ENCODE results near the gene SLC5A10.
"Not testable (repeated sequence)": the region's sequence is repeated elsewhere in the genome, so short reads cannot be mapped to it uniquely, and the experiment has no call there.

The SLC5A10 gene

DNA sequence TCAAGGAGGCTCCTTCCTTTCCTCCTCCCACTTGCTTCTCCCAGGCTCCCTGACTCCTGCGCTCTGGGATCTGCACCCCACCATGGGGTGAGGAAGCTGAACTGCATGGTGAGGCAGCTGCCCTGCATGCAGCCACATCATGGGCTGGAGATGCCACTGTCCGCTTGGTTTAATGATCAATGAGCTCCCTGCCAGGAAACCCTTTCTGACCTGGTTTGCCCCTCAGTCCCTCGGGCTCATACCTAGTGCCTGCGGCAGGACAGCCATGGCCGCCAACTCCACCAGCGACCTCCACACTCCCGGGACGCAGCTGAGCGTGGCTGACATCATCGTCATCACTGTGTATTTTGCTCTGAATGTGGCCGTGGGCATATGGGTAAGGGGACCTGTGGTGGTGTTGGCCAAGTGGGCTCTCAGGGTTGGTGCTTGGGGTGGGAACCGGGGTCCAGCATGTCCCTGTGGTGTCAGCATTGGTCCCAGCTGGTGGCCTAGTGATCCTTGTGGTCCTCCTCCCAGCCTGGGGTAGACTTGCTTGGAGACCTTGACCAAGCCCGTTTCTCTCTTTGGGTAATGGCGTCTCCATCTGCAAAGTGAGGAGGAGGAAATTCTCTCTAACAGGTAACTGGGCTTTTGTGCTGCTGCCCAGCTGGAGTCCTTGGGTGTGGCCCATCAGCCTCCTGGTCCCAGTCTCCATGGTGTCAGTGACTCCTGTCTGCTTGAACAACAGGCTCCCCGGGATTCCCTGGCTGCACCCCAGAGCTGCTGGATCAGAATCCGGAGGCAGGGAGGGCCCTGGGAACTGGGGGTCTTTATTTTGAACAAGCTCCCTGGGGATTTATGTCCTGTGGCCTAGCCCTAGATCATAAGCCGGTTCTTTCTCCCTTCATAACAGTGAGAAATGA lies at the start of gene SLC5A10:
SLC5A10 (plus strand) TSS at position 225 of the 902 bp plus-strand sequence; CDS start at position 266, 41 bp downstream.
- FAIRE-seq: no peak

DNA sequence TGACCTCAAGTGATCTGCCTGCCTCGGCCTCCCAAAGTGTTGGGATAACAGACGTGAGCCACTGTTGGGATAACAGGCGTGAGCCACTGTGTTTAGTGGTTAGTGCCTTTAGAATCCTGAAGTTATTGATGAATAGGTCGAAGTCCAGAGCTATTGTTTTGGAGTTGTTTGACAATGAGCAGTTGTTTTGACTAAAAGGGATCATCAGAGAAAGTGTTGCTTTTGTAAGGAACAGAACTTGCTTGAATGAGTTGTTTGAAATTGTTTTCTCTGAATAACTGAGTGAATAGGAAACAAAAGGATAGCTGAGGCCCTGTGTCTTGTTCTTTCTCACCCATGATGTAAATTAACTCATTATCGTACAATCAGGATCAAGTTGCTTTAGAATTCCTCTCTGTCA lies 47.5 kb upstream of the SLC5A10 start:
- no peak for FAIRE-seq

DNA sequence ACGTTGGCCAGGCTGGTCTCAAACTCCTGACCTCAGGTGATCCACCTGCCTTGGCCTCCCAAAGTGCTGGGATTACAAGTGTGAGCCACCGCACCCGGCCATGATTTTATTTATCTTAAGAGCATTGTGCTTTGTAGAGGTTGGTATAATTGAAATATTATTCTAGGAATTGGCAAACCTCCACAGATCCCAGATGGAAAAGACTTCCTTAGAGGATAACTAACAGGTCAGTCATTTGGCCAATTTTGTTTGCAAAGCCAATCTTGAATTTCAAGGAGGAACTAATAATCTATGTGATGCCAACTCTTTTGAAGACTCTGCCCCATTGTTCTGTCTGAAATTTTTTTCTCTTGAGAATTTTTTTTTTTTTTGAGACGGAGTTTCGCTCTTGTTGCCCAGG lies 46.7 kb upstream of the SLC5A10 start:
- FAIRE-seq: no peak

DNA sequence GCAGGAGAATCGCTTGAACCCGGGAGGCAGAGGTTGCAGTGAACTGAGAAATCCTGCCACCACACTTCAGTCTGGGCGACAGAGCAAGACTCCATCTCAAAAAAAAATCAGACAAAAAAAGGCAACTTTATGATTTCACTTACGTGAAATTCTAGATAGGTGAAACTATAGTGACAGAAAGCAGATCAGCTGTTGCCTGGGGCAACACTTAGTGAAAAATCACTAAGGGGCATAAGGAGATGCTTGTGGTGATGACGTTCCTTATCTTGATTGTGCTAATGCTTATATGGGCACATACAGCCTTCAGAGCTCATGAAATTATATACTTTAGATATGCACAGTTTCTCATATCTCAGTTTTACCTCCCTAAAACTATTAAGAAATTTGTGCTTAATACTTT lies 41.6 kb upstream of the SLC5A10 start:
- no peak for FAIRE-seq

DNA sequence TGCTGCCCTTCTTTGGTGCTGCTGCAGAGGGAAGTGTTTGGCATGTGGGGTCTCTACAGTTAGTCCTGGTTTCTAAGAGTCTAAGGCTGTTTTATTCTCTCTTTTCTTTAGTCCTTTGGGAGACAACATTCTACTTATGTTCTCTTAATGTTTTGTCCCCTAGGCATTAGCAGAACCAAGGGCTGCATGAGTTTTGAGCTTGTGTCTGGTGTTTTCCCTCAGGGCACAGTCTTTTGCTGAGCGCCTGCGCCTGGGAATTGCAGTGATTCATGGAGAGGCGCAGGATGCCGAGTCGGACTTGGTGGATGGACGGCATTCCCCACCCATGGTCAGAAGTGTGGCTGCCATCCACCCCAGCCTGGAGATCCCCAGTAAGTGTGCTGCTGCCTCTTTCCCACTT lies 41.1 kb upstream of the SLC5A10 start:
- FAIRE-seq: no peak

DNA sequence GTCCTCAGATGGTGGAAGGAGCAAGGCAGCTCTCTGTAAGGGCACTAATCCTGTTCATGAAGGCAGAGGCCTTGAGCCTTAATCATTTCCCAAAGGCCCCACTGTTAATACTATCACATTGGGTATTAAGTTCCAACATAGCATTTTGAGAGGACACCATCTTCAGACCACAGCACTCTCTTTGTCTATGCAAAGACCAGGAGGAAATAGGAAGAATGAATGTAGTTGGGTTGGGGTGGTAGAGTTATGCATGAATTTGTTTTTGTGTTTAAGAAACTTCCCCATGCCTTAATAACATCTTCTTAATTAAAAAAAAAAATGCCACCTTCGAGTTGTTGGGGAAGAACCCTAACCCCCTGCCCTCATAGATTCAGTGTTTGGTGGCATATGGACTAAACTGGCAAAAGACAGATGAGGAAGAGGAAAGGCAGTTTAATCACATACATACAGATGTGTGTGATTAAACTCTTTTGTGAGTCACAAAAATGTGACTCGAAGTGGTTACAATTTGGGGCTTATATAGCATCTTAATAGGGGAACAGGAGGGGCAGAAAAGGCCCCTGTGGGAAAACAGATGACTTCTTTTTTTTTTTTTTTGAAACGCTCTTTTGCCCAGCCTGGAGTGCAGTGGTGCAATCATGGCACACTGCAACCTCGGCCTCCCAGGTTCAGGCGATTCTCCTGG lies 35.0 kb upstream of the SLC5A10 start:
- FAIRE-seq: no peak

DNA sequence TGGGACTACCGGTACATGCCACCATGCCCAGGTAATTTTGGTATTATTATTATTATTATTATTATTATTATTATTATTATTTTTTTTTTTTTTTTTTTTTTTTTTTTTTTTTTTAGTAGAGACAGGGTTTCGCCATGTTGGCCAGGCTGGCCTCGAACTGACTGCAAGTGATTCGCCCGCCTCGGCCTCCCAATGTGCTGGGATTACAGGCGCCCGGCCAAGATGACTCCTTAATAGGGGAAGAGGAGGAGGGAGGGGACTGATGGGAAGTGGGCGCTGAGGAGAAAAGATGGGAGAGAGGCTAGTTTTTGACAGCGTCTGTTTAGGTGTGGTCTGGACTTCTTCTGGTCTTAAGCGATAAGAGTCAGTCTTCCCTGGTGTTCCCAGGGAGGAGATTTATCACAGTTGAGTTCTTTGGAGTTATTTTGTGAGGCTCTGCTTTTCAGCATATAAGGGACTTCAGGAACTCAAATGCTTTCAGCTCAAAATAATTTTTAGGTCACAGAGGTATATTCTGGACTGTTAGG lies 34.4 kb upstream of the SLC5A10 start:
- FAIRE-seq: no peak

DNA sequence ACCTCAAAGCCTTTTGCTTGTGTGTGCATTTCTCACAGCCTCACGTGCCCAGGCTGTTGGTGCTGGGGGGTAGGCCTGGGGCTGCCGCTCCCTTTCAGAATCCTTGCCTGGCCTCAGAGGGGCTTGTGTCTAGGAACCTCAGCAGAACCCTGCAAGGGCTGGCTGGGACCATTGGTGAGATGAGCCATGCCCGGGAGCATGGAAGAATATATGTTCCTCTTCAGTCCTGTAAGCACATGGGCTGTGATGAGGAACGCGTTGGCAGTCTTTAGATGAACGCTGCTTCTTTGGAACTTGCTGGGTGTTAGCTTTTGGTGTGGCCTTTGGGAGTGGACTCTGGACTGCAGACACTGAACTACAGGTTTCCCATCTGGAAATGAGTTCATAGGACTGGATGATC lies 32.0 kb upstream of the SLC5A10 start:
- FAIRE-seq: no peak

DNA sequence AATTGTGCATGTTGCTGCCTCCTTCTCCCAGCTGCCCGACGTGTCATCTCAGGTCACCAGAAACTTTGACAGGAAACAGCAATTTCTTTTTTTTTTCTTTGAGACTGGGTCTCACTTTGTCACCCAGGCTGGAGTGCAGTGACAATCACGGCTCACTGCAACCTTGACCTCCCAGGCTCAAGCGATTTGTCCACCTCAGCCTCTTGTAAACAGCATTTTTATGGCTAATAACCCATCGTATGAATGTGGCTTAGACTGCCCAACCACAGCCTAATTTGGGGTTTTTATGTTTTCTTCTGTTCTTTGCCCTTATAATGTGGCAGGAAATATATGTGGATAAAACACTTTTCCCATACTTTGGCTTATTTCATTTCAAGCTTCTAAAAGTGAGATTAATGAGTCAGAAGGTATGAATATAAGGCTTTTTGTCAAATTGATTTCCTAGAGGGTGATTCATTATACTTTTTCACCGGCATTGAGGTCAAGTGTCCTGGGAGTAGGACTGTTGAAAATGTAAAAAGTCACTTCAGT lies 31.0 kb upstream of the SLC5A10 start:
- FAIRE-seq: no peak

DNA sequence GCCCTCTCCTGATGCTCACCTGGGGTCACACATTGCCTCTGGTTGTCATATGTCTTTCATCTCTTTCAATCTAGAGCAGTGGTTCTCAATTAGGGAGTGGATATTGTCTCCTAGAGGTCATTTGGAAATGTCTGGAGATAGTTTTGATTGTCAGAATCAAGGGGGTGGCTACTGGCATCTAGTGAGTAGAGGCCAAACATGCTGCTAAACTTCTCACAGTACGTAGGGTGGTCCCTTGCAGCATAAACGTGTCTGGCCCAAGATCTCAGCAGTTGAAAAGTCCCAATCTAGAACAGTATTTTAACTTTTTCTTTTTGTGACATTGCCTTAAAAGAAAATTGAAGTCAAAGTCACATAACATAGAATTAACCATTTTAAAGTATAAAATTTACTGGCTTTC lies 30.5 kb upstream of the SLC5A10 start:
- no peak for FAIRE-seq

DNA sequence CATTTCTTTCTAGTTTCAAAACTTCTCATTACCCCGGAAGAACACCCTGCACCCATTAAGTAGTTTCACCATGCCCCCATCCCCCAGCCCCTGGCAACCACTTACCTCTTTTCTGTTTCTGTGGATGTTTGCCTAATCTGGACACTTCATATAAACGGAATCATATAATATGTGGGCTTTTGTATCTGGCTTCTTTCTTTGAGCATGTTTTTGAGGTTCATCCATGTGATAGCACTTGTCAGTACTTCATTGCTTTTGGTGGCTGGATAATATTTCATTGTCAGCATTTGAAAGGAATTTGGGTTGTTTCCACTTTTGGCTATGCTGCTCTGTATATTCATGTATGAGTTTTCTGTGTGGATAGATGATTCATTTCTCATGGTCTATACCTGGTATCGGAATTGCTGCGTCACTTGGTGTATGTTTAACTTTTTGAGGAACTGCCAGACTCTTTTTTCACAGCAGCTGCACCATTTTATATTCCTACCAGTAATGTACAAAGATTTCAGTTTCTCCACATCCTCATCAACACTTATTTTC lies 30.0 kb upstream of the SLC5A10 start:
- no peak for FAIRE-seq

DNA sequence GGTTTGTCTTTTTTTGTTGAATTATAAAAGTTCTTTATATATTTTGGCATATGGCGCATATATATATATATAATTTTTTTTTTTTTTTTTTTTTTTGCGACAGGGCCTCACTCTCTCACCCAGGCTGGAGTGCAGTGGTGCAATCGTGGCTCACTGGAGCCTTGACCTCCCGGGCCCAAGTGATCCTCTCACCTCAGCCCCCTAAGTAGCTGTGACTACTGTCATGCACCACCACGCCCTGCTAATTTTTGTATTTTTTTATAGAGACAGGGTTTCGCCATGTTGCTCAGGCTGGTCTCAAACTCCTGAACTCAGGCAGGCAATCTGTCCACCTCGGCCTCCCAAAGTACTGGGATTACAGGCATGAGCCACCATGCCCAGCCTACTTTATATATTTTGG lies 29.4 kb upstream of the SLC5A10 start:
- not testable (repeated sequence) for FAIRE-seq

DNA sequence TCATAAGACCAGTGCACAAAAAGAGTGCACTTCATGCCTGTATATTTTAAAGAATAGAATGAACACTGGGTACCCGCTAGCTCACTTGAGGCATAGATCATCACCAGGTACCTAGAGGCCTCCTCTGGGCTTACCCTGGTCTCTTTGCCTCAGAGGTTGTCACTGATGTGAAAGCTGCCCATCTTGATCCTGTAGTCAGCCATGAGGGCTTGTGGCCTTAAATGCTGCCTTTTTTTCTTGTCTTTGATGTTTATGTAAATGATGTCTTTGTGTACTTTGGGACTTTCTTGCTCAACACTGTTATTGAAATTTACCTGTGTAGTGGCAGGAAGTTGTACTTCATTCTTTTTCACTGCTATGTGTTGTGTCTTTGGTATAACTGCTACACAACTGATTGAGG lies 26.8 kb upstream of the SLC5A10 start:
- FAIRE-seq: no peak

DNA sequence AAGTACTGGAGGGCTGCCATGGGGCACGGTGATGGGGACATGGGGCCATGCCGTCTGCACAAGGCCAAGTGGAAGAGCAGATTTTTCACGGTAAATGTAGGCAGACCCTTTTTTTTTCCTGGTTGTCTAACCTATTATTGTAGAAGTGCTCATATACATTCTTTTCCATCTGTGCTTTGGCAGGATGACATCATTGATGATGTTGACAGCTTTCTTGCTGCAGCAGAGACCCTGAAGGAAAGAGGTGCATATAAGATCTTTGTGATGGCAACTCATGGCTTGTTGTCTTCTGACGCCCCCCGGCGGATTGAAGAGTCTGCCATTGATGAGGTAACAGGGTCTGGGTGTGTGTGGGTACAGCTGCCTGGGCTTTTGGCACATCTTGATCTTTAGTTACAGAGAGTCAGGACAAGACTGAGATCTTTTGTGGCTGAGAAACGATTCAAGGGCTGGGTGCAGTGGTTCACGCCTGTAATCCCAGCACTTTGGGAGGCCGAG lies 23.3 kb upstream of the SLC5A10 start:
- FAIRE-seq: no peak

DNA sequence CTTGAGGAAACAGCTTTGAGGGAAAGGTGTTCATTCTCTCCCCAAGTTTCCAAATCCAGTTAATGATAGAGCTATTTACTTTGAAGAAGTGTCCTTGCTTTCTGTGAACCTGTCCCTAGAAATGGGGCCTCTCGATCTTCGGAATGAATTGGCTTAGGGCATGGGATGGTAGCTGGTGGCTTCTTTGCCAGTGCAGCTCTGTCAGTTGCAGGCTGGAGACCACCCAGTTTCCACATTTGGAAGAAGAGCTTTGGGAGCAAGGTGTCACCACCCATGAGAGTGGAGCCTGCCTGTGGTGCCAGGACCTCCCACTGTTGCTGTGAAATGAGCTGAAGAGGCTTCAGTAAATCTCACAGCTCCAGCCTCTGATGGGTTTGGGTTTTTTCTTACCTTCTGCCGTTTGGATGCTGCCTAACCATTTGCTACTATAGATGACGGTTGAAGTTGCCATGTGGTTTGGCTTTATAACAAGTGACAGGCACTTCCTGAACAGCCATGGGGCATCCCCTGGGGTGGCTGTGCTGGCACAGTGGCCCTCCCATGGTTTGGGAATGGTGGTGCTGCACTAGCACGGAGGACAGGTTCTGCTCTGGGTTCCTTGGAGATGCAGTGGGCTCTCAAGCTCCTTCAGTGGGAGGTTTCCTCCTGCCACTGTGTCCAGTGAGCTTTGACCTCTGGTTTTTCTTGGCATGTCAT lies 19.5 kb upstream of the SLC5A10 start:
- FAIRE-seq: no peak

DNA sequence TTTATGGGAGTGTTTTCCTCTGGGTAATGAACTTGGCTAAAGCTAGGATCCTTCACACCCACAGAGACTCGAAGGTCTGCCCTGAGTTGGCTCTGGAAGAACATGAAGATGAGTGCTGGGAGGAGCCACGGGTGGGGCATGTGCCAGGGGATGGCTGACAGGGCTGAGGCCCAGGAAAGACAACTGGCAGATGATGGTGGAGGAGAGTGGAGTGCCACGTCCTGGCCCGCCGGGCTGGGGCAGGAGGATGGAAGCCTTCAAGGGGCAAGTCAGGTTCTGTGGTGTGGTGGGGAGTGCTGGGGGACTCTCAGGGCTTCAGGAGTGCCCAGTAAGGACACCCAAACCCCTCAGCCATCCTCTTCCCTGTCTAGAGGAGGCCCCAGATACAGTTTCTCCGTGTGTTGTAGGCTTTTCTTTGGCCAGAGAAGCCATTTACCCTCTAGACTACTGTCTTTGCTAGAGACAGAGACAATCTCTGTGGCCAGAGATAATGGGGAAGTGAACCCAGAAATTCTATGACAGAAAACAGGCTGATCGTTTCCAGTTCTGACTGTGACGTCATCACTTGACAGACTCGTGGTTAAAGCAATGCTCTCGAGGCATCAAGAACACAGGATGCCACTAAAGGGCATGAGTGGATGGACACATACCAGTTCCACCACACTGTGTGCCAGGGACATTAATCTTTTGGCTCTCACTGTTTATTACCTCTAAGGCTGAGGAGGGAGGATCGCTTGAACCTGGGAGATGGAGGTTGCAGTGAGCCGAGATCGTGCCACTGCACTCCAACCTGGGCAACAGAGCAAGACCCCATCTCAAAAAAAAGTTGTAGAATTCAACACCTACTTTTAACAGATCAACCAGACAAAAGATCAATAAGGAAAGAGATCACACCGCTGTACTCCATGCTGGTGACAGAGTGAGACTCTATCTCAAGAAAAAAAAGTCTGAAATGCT lies 18.6 kb upstream of the SLC5A10 start:
- FAIRE-seq: no peak

DNA sequence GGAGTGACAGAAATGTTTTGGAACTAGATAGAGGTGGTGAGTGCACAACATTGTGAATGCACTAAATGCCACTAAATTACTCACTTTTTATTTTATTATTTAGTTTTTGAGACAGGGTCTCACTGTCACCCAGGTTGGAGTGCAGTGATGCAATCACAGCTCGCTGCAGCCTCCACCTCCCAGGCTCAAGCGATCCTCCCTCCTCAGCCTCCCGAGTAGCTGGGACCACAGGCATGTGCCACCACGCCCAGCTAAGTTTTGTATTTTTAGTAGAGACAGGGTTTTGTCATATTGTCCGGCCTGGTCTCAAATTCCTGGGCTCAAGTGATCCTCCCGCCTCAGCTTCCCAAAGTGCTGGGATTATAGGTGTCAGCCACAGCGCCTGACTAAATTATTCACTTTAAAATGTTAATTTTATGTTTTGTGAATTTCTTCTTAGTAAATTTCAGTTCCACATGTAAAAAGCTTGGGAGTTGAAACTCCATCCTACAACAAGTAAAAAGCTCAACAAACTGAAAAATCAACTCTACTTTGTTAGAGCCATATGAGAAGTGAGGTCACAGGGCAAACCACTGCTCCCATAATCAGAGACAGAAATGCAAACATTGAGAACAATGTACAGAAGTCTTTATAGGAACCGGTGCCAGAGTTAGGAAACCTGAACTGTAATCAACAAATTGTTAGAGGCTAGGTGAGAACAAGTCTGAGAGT lies 13.8 kb upstream of the SLC5A10 start:
- FAIRE-seq: no peak

DNA sequence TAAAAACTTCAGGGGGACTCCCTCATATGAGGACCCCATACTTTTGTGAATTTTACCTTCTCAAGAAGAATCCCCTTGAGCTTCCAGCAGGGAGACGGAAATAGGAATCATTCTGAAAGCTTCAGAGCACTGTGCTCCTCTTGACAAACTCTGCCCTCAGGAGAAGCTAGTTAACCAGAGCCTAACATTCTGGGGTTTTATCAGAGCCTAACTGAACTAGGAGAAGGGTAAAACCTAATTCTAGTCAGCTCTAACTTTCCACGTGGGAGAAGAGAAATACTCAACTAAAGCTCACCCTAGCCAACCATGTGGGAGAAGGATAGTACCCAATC lies 13.3 kb upstream of the SLC5A10 start:
- FAIRE-seq: no peak

DNA sequence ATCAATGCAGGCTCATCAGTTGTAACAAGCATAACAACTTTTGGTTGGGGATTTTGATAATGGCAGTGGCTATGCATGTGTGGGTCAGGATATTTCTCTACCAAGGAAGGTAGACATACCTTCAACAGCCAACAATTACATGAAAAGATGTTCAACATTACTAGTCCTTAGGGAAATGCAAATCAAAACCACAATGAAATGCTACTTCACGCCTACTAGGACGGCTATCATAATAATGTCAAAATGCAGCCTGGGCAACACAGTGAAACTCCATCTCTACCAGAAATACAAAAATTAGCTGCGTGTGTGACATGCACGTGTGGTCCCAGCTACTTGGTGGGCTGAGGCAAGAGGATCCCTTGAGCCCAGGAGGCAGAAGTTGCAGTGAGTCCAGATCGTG lies 7.3 kb upstream of the SLC5A10 start:
- FAIRE-seq: no peak

DNA sequence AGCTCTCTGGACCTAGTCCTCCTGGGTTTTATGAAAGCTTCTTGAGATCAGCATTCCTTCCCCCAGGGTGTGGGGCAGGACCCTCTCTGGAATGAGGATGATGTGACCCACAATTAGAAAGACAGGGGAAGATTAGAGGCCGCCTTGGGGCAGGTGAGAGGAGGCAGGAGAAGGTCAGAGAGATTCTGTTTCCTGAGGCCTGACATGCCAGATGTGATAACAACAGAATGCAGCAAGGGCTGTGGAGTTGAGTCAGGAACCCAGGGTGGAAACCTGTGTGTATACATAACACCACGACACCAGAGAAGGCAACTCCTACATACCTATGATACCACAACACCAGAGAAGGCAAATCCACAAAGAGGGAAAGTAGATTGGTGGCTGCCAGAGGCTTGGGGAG lies 5.4 kb upstream of the SLC5A10 start:
- no peak for FAIRE-seq

DNA sequence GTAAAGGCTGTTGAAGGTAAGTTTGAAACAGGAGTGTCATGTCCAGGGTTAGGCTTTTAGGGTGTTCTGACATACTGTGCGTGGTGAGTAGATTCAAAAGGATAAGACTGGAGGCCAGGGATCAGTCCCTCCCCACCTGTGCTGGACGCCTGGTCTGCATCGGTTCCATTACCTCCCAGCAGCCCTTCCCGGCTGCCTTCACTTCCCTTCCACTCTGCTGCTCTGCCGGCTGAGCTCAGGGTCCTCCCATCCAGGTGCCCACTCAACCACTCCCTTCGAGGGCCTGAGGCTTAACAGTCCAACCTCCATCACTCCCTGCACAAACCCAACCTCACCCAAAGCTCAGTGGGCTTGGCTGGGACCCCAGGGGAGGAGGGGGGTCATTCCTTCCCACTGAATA lies 4.1 kb upstream of the SLC5A10 start:
- no peak for FAIRE-seq
